ENCODE data around the gene PTPRCAP.

DNA sequence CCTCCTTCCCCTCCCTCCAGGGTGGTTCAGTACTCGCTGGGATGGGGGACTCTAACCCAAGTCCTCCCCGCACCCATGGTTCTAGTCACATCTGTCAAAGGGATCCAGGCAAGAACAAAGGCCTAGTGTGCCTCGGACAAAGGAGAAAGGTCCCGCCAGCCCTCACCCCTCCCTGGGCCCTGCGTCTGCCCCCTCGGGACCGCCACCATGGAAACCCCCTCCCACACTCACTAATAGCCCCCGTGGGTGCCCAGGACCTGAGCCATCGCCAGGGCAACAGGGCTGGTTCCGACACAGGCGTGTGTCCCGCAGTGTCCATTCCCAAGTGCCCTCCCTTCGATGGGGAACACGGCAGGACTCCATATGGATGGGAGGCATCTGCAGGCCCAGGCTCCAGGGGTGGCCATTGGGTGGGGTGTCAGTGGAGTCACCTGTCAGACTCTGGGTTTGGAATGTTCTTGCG lies 27.1 kb downstream of the PTPRCAP start:
- TF ChIP-seq, protein P1, sequence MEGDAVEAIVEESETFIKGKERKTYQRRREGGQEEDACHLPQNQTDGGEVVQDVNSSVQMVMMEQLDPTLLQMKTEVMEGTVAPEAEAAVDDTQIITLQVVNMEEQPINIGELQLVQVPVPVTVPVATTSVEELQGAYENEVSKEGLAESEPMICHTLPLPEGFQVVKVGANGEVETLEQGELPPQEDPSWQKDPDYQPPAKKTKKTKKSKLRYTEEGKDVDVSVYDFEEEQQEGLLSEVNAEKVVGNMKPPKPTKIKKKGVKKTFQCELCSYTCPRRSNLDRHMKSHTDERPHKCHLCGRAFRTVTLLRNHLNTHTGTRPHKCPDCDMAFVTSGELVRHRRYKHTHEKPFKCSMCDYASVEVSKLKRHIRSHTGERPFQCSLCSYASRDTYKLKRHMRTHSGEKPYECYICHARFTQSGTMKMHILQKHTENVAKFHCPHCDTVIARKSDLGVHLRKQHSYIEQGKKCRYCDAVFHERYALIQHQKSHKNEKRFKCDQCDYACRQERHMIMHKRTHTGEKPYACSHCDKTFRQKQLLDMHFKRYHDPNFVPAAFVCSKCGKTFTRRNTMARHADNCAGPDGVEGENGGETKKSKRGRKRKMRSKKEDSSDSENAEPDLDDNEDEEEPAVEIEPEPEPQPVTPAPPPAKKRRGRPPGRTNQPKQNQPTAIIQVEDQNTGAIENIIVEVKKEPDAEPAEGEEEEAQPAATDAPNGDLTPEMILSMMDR (IDR thresholded peaks at IDR 0.05; ENCODE audit: low read depth, low read length, missing input control) = no peak
- TF ChIP-seq ATF3 (IDR thresholded peaks at IDR 0.05) = no peak
- TF ChIP-seq RXRA (IDR thresholded peaks at IDR 0.05) = no peak
- TF ChIP-seq GABPA (IDR thresholded peaks at IDR 0.05 in 1 of 2, conservative IDR thresholded peaks at IDR 0.05 in 1 of 2) = no peak

All from liver (tissue), 3 donors.